Type B pancreatic cell (in vitro differentiated cells): ENCODE measurements around the gene TANGO6. TPM values are rescaled to one million over a fixed set of nuclear protein-coding genes. Genes with fewer than 3 reads are reported as not detected.
"Not testable (repeated sequence)": the region's sequence is repeated elsewhere in the genome, so short reads cannot be mapped to it uniquely, and the experiment has no call there.

Experiments used
- DNase-seq: peaks from one replicate; pipeline ENCODE4 v3.0.0; 2021; ENCODE audit warnings: mixed read lengths; ENCODE audit not compliant: unreplicated experiment; ENCODE audit errors: extremely low spot score
- H3K27ac Mint-ChIP-seq: 2 replicates; pipeline ENCODE4 v1.8.0; 2021; ENCODE audit warnings: mild to moderate bottlenecking, mixed read lengths
- H3K27me3 Mint-ChIP-seq: 2 replicates; pipeline ENCODE4 v1.8.0; 2021; ENCODE audit warnings: mixed read lengths
- H3K36me3 Mint-ChIP-seq: 2 replicates; pipeline ENCODE4 v1.8.0; 2021; ENCODE audit warnings: mixed read lengths
- H3K4me1 Mint-ChIP-seq: one replicate; pipeline ENCODE4 v1.8.0; 2021; ENCODE audit warnings: mixed read lengths; ENCODE audit not compliant: unreplicated experiment
- H3K4me3 Mint-ChIP-seq: 2 replicates; pipeline ENCODE4 v1.8.0; 2021; ENCODE audit warnings: mild to moderate bottlenecking, mixed read lengths
- H3K9me3 Mint-ChIP-seq: 2 replicates; pipeline ENCODE4 v1.8.0; 2021; ENCODE audit warnings: mixed read lengths
- CTCF ChIP-seq: fragments of 200-600 bp; sonication (generic); conservative IDR thresholded peaks from 2 replicates; pipeline ENCODE4 v1.5.0; 2021; ENCODE audit warnings: antibody characterized with exemption, mild to moderate bottlenecking
- total RNA-seq: library from RNA; stranded (reverse); gene quantifications from 2 replicates; pipeline ENCODE4 v1.2.1, GENCODE V29; 2021; ENCODE audit warnings: low replicate concordance

Gene TANGO6
- total RNA-seq, 1 donor from 2014 or later, result 13.0 TPM

GRCh38 chr16:69116906-69117305, 273.6 kb downstream of the TANGO6 start:
- H3K27me3 Mint-ChIP-seq, result no peaks in the 10 kb centered on the region

DNA sequence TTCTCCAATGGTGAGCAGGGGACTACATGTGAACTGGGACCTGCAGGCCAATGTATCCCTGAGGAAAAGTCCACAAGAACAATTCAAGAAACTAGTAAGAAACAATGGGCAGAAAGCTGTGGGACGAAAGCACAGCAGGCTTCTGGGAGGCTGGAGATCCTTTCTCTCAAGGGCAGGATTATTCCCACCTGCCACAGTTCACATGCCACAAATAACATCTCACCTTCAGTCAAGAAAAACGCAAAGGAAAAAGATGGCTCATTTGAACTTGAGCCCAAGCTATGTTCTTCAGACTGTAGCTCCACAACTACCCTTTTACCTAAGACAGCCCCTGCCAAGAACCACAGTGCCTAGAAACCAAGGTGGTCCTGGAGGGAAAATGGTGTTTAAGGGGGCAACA, 275.1 kb downstream of the TANGO6 start:
- Mint-ChIP-seq H3K36me3 (peaks cover 21% of the 10 kb centered on the region), H3K4me3 (no peak overlapping the region)
- DNase-seq, result no peak

More at GRCh38 chr16:69116906-69117305, 273.6 kb downstream of the TANGO6 start:
- Mint-ChIP-seq H3K9me3 (no peaks in the 10 kb centered on the region), H3K4me3 (no peak overlapping the region), H3K4me1 (no peaks in the 10 kb centered on the region), H3K36me3 (peaks cover 21% of the 10 kb centered on the region), H3K27ac (no peak overlapping the region)
- no peak for DNase-seq
- TF ChIP-seq CTCF, result no peak

GRCh38 chr16:69118994-69119393, 275.7 kb downstream of the TANGO6 start:
- Mint-ChIP-seq H3K27ac (no peak overlapping the region), H3K4me1 (no peaks in the 10 kb centered on the region), H3K27me3 (no peaks in the 10 kb centered on the region), H3K36me3 (peaks cover 21% of the 10 kb centered on the region), H3K4me3 (no peak overlapping the region), H3K9me3 (no peaks in the 10 kb centered on the region)
- no peak for TF ChIP-seq CTCF
- no peak for DNase-seq

More for the DNA sequence above, 275.1 kb downstream of the TANGO6 start:
- H3K9me3 Mint-ChIP-seq, result no peaks in the 10 kb centered on the region
- TF ChIP-seq CTCF, result no peak
- no peak overlapping the region for H3K27ac Mint-ChIP-seq
- H3K27me3 Mint-ChIP-seq, result no peaks in the 10 kb centered on the region
- H3K4me1 Mint-ChIP-seq, result no peaks in the 10 kb centered on the region

GRCh38 chr16:69119536-69119935, 276.2 kb downstream of the TANGO6 start:
- H3K27ac Mint-ChIP-seq, result no peak overlapping the region
- no peaks in the 10 kb centered on the region for H3K27me3 Mint-ChIP-seq
- no peak for TF ChIP-seq CTCF
- no peaks in the 10 kb centered on the region for H3K4me1 Mint-ChIP-seq
- no peak overlapping the region for H3K4me3 Mint-ChIP-seq
- DNase-seq, result no peak
- H3K9me3 Mint-ChIP-seq, result no peaks in the 10 kb centered on the region
- H3K36me3 Mint-ChIP-seq, result peaks cover 21% of the 10 kb centered on the region

DNA sequence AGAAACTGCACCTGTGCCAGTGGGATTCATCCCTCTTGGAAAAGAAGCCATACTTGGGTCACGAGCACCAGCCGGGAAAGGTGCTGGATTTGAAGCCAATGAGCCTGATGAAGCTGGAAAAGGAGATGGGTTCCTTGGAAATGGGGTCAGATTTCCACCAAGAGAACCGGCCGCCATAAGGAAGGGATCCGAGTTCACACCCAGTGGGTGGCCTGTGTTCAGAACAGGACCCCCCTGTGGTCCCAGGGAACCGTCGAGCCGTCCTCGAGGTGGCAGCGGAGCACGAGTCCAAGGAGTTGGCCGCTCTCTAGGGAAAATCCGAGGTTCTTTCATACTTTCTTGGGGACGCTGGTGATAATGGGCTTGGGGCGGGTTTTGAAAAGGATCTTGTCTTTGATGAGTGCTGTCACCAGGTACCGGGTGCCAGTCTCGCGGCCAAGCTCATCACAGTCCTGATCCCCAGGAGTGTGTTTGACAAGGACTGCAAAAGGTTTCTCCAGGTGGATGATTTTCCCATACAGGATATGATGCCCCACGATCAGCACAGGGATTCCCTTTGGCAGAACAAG, 276.8 kb downstream of the TANGO6 start:
- no peak for DNase-seq
- Mint-ChIP-seq H3K9me3 (no peaks in the 10 kb centered on the region), H3K27ac (no peak overlapping the region), H3K4me1 (no peaks in the 10 kb centered on the region), H3K4me3 (no peak overlapping the region), H3K27me3 (no peaks in the 10 kb centered on the region), H3K36me3 (peaks cover 17% of the 10 kb centered on the region)
- TF ChIP-seq CTCF, result no peak

DNA sequence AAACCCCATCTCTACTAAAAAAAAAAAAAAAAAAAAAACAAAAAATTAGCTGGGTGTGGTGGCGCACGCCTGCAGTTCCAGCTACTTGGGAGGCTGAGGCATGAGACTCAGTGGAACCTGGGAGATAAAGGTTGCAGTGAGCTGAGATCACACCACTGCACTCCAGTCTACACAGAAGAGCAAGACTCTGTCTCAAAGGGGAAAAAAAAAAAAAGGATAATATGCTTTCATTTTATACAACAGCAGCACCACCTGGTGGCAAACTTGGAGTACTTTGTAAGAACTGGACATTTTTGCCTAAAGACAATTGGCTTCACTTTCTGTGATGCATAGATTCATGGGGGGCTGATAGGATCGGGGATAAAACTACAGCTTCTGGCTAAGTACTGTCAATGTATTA, 280.6 kb downstream of the TANGO6 start:
- no peaks in the 10 kb centered on the region for H3K27me3 Mint-ChIP-seq
- H3K9me3 Mint-ChIP-seq, result peaks cover 4% of the 10 kb centered on the region
- peaks cover 4% of the 10 kb centered on the region for H3K4me1 Mint-ChIP-seq
- no peak for DNase-seq
- TF ChIP-seq CTCF, result peak; percentile 87
- H3K27ac Mint-ChIP-seq, result no peak overlapping the region
- H3K4me3 Mint-ChIP-seq, result no peak overlapping the region
- H3K36me3 Mint-ChIP-seq, result peaks cover 4% of the 10 kb centered on the region

GRCh38 chr16:69124406-69124805, 281.1 kb downstream of the TANGO6 start:
- not testable (repeated sequence) for H3K4me3 Mint-ChIP-seq, H3K9me3 Mint-ChIP-seq, H3K36me3 Mint-ChIP-seq, DNase-seq, H3K27ac Mint-ChIP-seq, H3K4me1 Mint-ChIP-seq, H3K27me3 Mint-ChIP-seq

- H3K27me3 Mint-ChIP-seq, H3K9me3 Mint-ChIP-seq, H3K27ac Mint-ChIP-seq, H3K4me3 Mint-ChIP-seq, DNase-seq, H3K36me3 Mint-ChIP-seq: not testable (repeated sequence)
- H3K4me1 Mint-ChIP-seq, result peaks cover 10% of the 10 kb centered on the region
Measured at GRCh38 chr16:69124961-69125360, 281.6 kb downstream of the TANGO6 start.
